Effector CD4-positive, alpha-beta T cell (primary cell): ENCODE data around the gene ARSG.
"Not testable (repeated sequence)": the region's sequence is repeated elsewhere in the genome, so short reads cannot be mapped to it uniquely, and the experiment has no call there.

Source experiments
- DNase-seq: peaks from one replicate; pipeline ENCODE4 v3.0.0-alpha.2; 2020
- total RNA-seq: gene quantifications from one replicate; lab custom pipeline; 2026; lab: John Stamatoyannopoulos, UW

Gene ARSG
- total RNA-seq = 24.8 reads per million, percentile 52 among the genes with 10 or more reads in this experiment

- peak; percentile 75 for DNase-seq
These were observed at the start of gene ARSG, which contains the start of gene SLC16A6 for GRCh38 chr17:68290955-68291835. TSS of gene ARSG (plus strand) at chr17:68291495. CDS start at chr17:68307494, 15,999 bp downstream. TSS of gene SLC16A6 (minus strand) at chr17:68291127. CDS start at chr17:68278320, 12,807 bp downstream.

- DNase-seq = no peak
These were observed 44.8 kb upstream of the ARSG start for GRCh38 chr17:68246271-68247028.

GRCh38 chr17:68247445-68248198 is 43.7 kb upstream of the ARSG start, which contains the start of gene AMZ2:
TSS of gene AMZ2 (plus strand) at chr17:68248043. CDS start at chr17:68250188, 2,145 bp downstream.
- DNase-seq = peak; percentile 95

- no peak for DNase-seq
These were observed 43.0 kb upstream of the ARSG start for GRCh38 chr17:68248199-68248825.

- no peak for DNase-seq
These were observed 42.4 kb upstream of the ARSG start for GRCh38 chr17:68248891-68249290.

- DNase-seq = no peak
These were observed 41.9 kb upstream of the ARSG start for GRCh38 chr17:68249354-68249765.

GRCh38 chr17:68253426-68253825 is 37.9 kb upstream of the ARSG start:
- DNase-seq = not testable (repeated sequence)

- no peak for DNase-seq
These were observed 36.1 kb upstream of the ARSG start for GRCh38 chr17:68255151-68255550.

- DNase-seq = no peak
These were observed 35.4 kb upstream of the ARSG start for GRCh38 chr17:68255731-68256538.

GRCh38 chr17:68256701-68257100 is 34.6 kb upstream of the ARSG start:
- not testable (repeated sequence) for DNase-seq

GRCh38 chr17:68257934-68258333 is 33.4 kb upstream of the ARSG start:
- DNase-seq = no peak

GRCh38 chr17:68258890-68259647 is 32.2 kb upstream of the ARSG start:
- peak; percentile 77 for DNase-seq

GRCh38 chr17:68259648-68259951 is 31.7 kb upstream of the ARSG start:
- DNase-seq = not testable (repeated sequence)

GRCh38 chr17:68260051-68260762 is 31.1 kb upstream of the ARSG start:
- no peak for DNase-seq

GRCh38 chr17:68262467-68262866 is 28.8 kb upstream of the ARSG start:
- not testable (repeated sequence) for DNase-seq

GRCh38 chr17:68263101-68263681 is 28.1 kb upstream of the ARSG start:
- peak; percentile 43 for DNase-seq

GRCh38 chr17:68265833-68266232 is 25.5 kb upstream of the ARSG start:
- not testable (repeated sequence) for DNase-seq

- DNase-seq = no peak
These were observed 17.6 kb upstream of the ARSG start for GRCh38 chr17:68273722-68274121.

GRCh38 chr17:68276339-68276738 is 15.0 kb upstream of the ARSG start:
- not testable (repeated sequence) for DNase-seq
